ENCODE results near the gene TBX15.

DNA sequence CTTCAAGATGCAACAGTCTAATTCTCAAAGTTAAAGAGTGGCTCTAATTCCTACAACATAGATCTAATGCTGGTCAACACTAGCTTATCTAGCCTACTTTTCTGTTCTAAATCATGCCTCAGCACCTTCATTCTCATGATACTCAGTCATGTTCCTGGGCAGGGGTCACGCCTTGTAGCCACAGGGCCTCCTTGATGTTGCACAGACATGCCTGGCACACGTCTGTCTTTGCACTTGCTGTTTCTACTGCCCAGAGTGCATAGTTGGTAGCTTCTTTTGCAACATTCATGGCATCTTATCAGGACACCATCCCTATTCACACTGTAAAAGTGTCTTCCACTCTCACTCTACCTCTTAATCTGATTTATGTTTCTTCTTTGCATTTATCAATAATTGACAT lies 76.6 kb downstream of the TBX15 start:
- TF ChIP-seq CTCF (IDR thresholded peaks at IDR 0.05; ENCODE audit: low read depth, low read length): no peak
- TF ChIP-seq EZH2phosphoT487 (IDR thresholded peaks at IDR 0.05; ENCODE audit: low read depth): no peak

Data from OCI-LY3 (cell line).